GM19099 (cell line): Measurements from ENCODE around the gene KMT2D.

Source experiments
- POLR2A ChIP-seq: IDR thresholded peaks from 3 replicates; pipeline ENCODE4 v1.6.1; 2011; ENCODE audit warnings: low read depth; ENCODE audit not compliant: insufficient read length; ENCODE audit errors: extremely low read depth

Gene KMT2D

GRCh38 chr12:49066120-49066519 is 5.5 kb upstream of the KMT2D start:
- no peak for TF ChIP-seq POLR2A

GRCh38 chr12:49064767-49065152 is 4.2 kb upstream of the KMT2D start:
- no peak for TF ChIP-seq POLR2A

DNA sequence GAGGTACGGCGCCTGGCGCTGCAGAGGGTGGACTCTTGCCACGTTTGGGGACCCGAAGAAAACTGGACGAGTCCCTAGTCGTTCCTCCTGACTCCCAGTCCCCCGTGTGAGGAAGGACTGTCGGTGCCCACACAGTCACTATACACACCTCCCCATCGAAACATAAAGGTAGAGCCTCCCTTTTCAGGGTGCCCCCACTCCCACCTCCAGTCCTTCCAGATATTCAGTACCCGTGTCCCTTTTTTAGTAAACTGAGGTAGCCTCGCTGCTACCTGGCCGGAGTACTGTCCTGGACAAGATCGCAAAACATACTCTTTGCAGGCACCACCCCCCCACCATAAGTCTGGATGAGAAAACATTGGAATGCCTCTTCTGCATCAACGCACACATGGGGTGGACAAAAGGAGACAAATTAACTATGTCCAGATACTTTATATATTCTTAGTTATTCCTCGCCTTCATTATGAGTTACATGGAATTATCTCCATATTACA is 610 bp upstream of the KMT2D start:
- no peak for TF ChIP-seq POLR2A

DNA sequence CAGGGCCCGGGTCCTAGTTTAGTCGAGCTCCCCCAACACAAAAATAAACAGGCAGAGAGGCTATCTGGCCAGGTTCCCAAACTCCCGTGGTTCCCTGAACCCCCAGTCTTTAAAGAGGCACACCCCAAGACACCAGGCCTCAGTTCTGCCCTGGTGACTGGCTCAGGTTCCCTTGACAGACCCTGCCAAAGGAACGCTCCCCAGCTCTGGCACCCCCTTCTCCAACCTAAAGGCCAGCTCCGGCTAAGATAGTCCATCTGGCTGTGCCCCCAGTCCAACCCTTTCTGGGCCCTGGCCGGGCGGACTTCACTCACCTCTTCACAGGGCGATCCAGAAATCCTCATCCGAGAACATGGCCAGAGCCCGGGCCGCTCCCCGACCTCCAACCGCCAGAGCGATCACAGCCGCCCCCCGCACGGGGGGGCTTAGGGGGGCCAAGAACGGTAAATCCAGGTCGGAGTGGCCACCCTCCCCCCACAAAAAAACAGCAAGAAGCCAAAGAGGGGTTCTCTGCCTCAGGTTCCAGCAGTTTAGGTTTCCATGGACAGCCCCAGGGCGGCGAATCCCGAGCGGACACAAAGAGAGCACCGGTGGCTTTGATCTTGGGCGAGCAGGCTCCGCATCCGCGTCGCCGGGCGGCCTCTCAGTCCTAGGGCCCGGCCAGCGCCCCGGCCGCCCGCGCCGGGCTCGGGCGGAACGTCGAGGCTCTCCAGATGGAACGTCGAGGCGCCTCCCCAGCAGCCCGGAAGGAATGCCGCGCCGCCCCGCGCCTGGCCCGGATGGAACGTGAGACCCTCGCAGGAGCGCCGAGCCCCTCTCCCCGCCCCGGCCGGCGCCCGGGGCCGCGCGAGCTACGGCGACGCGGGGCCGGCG is 1.1 kb downstream of the KMT2D start:
- no peak for TF ChIP-seq POLR2A

DNA sequence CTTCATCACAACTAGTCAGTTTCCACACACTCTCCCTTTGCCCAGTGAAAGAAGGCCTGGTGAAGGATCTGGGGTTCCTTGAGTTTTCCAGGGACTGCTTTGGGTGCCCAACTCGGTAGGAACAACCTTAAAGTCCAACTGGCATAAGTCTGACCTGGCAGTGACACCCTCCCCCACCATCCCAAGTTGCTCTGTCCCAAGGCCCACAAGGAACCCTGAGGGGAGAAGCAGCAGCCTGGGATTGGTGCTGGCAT is 1.6 kb downstream of the KMT2D start:
- TF ChIP-seq POLR2A: no peak

DNA sequence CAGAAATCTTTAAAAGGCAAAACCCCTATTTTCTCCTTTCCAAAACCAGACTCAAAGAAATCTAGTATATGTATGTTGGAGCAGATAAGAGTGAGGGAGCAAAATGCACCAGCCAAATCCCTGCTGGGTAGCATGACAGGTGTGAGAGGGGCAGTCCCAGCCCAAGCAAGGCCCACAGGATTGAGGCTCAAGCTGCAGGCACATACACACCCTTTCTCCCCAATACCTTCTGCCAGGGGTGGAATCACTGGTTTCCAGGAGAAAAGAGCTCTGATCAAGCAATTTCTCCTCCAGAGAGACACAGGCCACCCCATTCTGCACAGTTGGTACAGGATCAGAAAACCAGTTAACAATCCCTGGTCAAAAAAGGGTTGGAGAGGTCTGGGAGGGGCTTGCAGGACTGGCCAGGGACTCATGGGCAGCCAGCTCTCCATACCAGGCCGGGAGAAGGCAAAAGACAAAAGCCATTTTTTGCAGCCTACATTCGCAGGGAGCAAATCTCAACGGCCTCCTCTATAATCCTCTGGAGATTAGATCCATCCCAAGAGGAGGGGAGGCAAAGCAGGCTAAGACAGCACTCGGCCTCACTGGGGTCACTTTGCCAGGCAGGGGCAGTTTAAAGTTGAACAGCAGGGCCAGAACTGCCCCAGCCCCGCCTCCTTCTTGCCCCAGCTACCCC is 2.1 kb downstream of the KMT2D start:
- TF ChIP-seq POLR2A: no peak

DNA sequence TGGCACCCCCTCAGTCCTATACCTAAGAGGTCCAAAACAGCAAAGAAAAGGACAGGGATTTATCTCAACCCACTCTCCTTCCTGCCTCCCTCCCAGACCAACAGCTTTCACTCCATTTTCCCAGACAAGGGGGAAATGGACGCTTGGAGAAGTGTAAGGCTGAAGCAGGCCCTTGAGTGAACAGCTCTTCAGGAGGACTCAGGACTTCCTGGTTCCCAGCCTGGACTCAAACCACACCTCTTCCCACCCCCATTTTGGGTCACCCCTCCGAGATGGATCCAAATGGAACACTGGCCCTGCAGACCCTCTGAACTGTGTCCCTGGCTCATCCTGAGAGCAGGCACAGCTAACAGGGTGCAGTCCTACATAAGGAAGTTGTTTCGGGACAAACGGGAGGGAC is 2.7 kb downstream of the KMT2D start:
- TF ChIP-seq POLR2A: no peak

DNA sequence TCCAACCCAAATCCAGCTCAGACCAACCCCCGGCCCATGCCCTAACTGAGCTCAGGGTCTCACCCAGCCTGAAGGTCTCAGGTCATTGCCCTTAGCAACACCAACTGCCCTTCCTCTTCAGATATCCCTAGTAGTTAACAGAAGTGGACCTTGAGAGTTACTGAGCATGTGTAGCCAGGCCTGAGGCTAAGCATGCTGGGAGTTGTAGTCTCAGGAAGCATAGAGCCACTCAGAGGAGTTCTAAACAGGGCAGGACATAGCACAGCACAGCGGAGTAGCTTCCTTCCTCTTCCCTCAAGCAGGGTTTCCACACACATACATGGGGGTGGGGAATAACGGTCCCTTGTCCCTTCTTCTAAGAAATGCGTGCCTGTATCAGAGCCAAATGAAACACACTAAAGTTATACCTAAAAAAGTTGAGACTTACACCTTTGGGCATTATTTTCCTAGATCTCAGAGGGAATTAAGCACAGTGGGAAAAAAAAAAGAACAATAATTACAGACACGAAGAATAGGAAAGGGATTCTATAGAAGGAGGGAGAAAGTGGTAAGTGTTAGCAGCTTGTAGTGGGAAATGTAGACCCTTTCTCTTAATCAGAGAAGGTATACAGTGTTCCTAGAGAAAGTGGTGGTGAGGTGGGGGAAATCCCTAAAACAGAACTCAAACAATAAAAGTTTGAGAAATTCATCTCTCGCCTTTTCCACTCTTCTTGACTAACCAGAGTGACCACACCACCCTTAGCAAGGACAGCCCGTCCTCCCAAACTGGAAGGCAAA is 4.4 kb downstream of the KMT2D start:
- no peak for TF ChIP-seq POLR2A

- no peak for TF ChIP-seq POLR2A
Observed at GRCh38 chr12:49055092-49055491, 5.5 kb downstream of the KMT2D start.

DNA sequence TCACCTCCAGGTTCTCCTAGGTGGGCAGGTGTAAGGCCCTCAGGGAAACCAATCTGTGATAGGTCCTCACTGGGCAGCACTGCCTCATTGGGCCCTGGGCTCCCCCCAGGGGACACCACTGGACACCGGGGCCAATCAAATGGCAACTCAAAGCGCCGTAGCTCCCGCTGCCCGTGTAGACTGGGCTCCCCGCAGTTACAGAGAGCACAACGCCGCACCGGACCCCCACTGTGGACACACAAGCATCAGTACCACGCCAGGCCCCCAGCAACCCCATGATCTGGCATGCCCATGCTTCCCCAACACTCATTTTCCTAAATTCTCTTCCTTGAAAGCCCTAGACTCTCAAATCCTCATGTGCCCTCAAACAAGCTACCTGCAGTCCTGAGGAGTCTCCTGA is 6.1 kb downstream of the KMT2D start:
- no peak for TF ChIP-seq POLR2A

GRCh38 chr12:49054096-49054495 is 6.5 kb downstream of the KMT2D start:
- no peak for TF ChIP-seq POLR2A

- no peak for TF ChIP-seq POLR2A
Observed at GRCh38 chr12:49052451-49053208, 8.0 kb downstream of the KMT2D start.

DNA sequence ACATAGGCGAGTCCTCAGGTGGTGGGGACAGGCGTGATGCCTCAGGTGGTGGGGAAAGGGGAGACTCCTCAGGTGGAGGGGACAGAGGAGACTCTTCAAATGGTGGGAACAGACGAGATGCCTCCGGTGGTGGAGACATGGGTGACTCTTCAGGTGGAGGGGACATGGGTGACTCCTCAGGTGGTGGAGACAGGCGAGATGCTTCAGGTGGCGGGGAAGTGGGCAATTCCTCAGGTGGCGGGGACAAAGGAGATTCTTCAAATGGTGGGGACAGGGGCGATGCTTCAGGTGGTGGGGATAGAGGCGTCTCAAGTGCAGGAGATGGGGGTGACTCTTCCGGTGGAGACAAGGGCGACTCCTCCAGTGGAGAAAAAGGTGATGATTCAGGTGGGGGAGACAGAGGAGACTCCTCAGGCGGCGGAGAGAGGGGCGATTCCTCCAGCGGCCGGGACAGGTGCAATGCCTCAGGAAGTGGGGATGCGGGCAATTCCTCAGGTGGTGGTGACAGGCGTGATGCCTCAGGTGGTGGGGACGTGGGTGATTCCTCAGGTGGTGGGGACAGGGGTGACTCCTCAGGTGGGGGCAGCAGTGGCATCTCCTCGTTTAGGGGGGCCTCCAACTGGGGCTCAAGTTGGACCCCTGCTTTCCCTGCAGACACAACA is 8.7 kb downstream of the KMT2D start:
- TF ChIP-seq POLR2A: no peak

GRCh38 chr12:49051373-49051764 is 9.2 kb downstream of the KMT2D start:
- no peak for TF ChIP-seq POLR2A

DNA sequence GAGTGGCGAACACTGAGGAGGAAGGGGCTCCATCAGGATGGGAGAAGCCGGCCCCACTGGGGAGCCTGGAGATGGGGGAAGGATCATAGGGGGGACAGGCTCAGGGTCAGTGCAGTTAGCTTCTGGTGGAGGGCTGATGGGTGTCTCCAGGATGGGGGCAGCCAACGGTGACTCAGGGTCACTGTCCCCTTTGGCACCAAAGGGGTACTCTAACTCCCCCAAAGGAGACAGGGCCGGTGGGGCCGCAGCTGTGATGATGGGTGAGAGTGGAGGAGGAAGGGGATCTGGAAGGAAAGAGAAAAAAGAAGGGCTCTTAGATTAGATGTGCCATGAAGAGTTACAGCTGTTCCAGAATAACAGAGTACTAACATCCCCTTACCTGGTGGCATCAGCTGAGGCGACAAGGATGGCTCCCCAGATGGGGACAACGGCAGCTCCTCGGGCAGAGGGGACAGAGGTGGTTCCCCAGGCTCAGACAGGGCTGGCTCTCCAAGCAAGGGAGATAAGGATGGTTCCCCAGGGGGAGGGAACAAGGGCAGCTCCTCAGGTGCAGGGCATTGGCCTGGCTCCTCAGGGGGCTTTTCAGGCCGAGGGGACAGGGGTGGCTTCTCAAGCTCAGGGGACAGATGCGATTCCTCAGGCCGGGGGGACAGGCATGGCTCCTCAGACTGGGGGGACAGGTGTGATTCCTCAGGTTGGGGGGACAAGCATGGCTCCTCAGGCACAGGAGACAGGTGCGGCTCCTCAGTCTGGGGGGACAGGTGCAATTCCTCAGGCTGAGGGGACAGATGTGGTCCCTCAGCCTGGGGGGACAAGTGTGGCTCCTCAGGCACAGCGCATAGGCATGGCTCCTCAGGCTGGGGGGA is 9.9 kb downstream of the KMT2D start:
- no peak for TF ChIP-seq POLR2A
